CD4-positive, alpha-beta T cell treated with Interleukin-10 for 1 hour (primary cell): ENCODE results near the gene ADAMTS13.

Source experiments
- DNase-seq: peaks from one replicate; pipeline ENCODE4 v3.0.0-alpha.2; 2020

The ADAMTS13 gene

GRCh38 chr9:133474853-133475252 lies 52.7 kb downstream of the ADAMTS13 start:
- no peak for DNase-seq

- DNase-seq: no peak
Measured at GRCh38 chr9:133475292-133476012, 53.3 kb downstream of the ADAMTS13 start.

- DNase-seq: no peak
Measured at GRCh38 chr9:133476036-133476931, 54.1 kb downstream of the ADAMTS13 start.

GRCh38 chr9:133476941-133477340 lies 54.8 kb downstream of the ADAMTS13 start:
- DNase-seq: no peak

GRCh38 chr9:133477461-133477860 lies 55.3 kb downstream of the ADAMTS13 start:
- DNase-seq: no peak

GRCh38 chr9:133477992-133478850 lies 56.1 kb downstream of the ADAMTS13 start:
- DNase-seq: peak; percentile 23

GRCh38 chr9:133478851-133479711 lies 56.9 kb downstream of the ADAMTS13 start, which contains the start of gene SLC2A6:
Gene SLC2A6, minus strand, starts transcription at chr9:133479099. Its CDS starts 40 bp downstream, at chr9:133479059.
- peak; percentile 85 for DNase-seq

- DNase-seq: no peak
Measured at GRCh38 chr9:133483611-133484010, 61.4 kb downstream of the ADAMTS13 start.

GRCh38 chr9:133484671-133485437 lies 62.7 kb downstream of the ADAMTS13 start:
- DNase-seq: no peak

- DNase-seq: peak; percentile 13
Measured at GRCh38 chr9:133485531-133486260, 63.5 kb downstream of the ADAMTS13 start.

GRCh38 chr9:133487331-133487725 lies 65.2 kb downstream of the ADAMTS13 start:
- no peak for DNase-seq

GRCh38 chr9:133488686-133489252 lies 66.6 kb downstream of the ADAMTS13 start:
- DNase-seq: no peak

GRCh38 chr9:133489253-133490190 lies 67.4 kb downstream of the ADAMTS13 start:
- no peak for DNase-seq

GRCh38 chr9:133490201-133490681 lies 68.1 kb downstream of the ADAMTS13 start:
- DNase-seq: no peak

GRCh38 chr9:133490865-133491655 lies 68.9 kb downstream of the ADAMTS13 start:
- no peak for DNase-seq

GRCh38 chr9:133491656-133491925 lies 69.4 kb downstream of the ADAMTS13 start:
- no peak for DNase-seq

- DNase-seq: no peak
Measured at GRCh38 chr9:133492061-133493021, 70.2 kb downstream of the ADAMTS13 start.
